RWPE2 (cell line): Measurements from ENCODE around the gene BLOC1S3.

ENCODE experiments used
- ATAC-seq: fragments of 200-7000 bp; cut with Tn5 transposase; 3 replicates; pipeline ENCODE4 v1.9.1; 2021; ENCODE audit warnings: low read depth
- DNase-seq: peaks from one replicate; pipeline ENCODE4 v3.0.0-alpha.2; 2020; ENCODE audit warnings: low spot score
- H3K27ac ChIP-seq: fragments of 450-650 bp; 2 replicates; pipeline ENCODE4 v1.5.1; 2017; ENCODE audit warnings: mild to moderate bottlenecking; ENCODE audit not compliant: poor library complexity, severe bottlenecking
- H3K27me3 ChIP-seq: fragments of 250-450 bp; sonication (Bioruptor Pico); 2 replicates; pipeline ENCODE4 v1.5.1; 2021; ENCODE audit warnings: mild to moderate bottlenecking, moderate library complexity; ENCODE audit not compliant: insufficient read depth, poor library complexity, severe bottlenecking
- H3K36me3 ChIP-seq: fragments of 250-450 bp; sonication (Bioruptor Pico); 2 replicates; pipeline ENCODE4 v1.5.1; 2020; ENCODE audit warnings: low read depth, mild to moderate bottlenecking, moderate library complexity
- H3K4me1 ChIP-seq: fragments of 250-450 bp; sonication (Bioruptor Pico); 2 replicates; pipeline ENCODE4 v1.5.1; 2021; ENCODE audit warnings: mild to moderate bottlenecking, moderate library complexity; ENCODE audit not compliant: insufficient read depth, poor library complexity, severe bottlenecking
- H3K4me3 ChIP-seq: fragments of 250-450 bp; sonication (Bioruptor Pico); 2 replicates; pipeline ENCODE4 v1.5.1; 2021; ENCODE audit warnings: mild to moderate bottlenecking, moderate library complexity; ENCODE audit not compliant: severe bottlenecking
- H3K9me3 ChIP-seq: fragments of 250-450 bp; sonication (Bioruptor Pico); 2 replicates; pipeline ENCODE4 v1.5.1; 2021; ENCODE audit warnings: mild to moderate bottlenecking, moderate library complexity; ENCODE audit not compliant: severe bottlenecking
- TF ChIP-seq, protein P1 (sequence below): fragments of 450-650 bp; IDR thresholded peaks from one replicate; pipeline ENCODE4 v1.5.1; 2017; ENCODE audit warnings: mild to moderate bottlenecking, moderate library complexity; ENCODE audit not compliant: poor library complexity, severe bottlenecking

The BLOC1S3 gene

GRCh38 chr19:45178262-45179071 is at the start of gene BLOC1S3:
Gene BLOC1S3 (plus strand): TSS chr19:45178784. CDS start chr19:45179297, 513 bp downstream.
- TF ChIP-seq, protein P1, sequence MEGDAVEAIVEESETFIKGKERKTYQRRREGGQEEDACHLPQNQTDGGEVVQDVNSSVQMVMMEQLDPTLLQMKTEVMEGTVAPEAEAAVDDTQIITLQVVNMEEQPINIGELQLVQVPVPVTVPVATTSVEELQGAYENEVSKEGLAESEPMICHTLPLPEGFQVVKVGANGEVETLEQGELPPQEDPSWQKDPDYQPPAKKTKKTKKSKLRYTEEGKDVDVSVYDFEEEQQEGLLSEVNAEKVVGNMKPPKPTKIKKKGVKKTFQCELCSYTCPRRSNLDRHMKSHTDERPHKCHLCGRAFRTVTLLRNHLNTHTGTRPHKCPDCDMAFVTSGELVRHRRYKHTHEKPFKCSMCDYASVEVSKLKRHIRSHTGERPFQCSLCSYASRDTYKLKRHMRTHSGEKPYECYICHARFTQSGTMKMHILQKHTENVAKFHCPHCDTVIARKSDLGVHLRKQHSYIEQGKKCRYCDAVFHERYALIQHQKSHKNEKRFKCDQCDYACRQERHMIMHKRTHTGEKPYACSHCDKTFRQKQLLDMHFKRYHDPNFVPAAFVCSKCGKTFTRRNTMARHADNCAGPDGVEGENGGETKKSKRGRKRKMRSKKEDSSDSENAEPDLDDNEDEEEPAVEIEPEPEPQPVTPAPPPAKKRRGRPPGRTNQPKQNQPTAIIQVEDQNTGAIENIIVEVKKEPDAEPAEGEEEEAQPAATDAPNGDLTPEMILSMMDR = peak; percentile 38
- DNase-seq (peak; percentile 99), ATAC-seq (peak; percentile 85)
- Histone ChIP-seq H3K4me3 (peak within 1 kb of the TSS; percentile 61), H3K9me3 (no peaks in the 10 kb centered on the region), H3K27ac (peak within 1 kb of the TSS; percentile 67), H3K27me3 (no peaks in the 10 kb centered on the region), H3K36me3 (no peaks in the 10 kb centered on the region), H3K4me1 (peaks cover 6% of the 10 kb centered on the region)

DNA sequence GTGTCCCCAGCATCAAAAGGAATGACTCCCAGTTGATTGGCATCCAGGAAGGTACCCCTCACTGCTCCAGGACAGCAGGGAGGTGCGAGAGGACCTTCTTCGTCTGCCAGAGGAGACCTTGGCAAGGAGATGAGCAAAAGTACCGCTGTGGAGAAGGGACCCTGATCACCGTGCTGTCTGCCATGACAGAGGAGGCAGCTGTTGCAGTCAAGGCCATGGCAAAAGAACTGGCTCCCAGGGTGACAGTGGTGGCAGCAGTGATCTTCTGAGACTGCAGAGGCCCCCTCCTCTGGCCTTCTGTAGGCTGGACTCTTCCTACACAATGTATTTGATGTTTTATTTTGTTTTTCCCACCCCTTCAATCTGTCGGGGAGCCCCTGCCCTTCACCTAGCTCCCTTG is 49.8 kb upstream of the BLOC1S3 start:
- H3K9me3 ChIP-seq = no peaks in the 10 kb centered on the region
- H3K4me3 ChIP-seq = no peak overlapping the region
- no peaks in the 10 kb centered on the region for H3K4me1 ChIP-seq
- ATAC-seq = no peak
- TF ChIP-seq, protein P1 = no peak
- H3K27me3 ChIP-seq = no peaks in the 10 kb centered on the region
- H3K36me3 ChIP-seq = no peaks in the 10 kb centered on the region; the same call in 1 of the 2 replicates
- no peak for DNase-seq
- H3K27ac ChIP-seq = no peak overlapping the region

- no peaks in the 10 kb centered on the region for H3K4me1 ChIP-seq
These were observed 48.3 kb upstream of the BLOC1S3 start for GRCh38 chr19:45130236-45130635.

DNA sequence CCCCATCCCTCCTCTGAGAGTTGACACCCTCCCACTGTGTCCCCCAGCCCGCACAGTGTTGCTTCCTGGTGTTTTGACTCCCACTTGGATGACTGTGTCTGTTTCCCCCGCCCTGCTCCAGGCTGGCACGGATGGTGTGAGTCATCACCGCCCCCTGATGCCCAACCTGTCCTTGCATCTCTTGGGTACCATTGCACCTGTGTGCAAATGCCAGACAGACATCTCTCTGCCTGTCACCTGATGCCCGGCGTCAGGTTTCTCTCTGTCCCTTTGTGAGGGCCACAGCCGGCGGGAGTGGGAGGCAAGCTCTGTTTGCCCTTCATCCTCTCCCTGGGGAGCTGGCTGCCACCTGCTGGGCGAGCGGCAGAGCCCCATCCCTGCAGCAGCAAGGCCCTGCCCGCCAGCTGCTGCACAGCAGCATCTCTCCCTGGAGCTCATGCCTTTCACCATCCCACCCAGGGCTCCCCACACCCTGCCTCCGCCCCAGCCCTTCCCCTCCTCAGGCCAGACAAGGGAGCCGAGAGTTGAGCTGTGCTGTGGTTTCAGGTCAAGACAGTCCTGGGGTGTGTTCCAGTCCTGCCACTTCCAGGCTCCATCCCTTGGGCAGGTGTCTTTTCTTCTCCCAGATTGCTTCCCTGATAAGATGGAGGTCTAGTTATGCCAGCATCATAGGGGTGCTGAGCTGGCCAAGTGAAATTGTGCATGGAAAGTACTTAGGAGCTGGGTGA is 47.5 kb upstream of the BLOC1S3 start:
- TF ChIP-seq, protein P1 = peak; percentile 24
- DNase-seq = peak; percentile 57
- Histone ChIP-seq H3K4me1 (no peaks in the 10 kb centered on the region), H3K36me3 (no peaks in the 10 kb centered on the region; the same call in 1 of the 2 replicates), H3K4me3 (no peak overlapping the region), H3K9me3 (no peaks in the 10 kb centered on the region), H3K27me3 (no peaks in the 10 kb centered on the region), H3K27ac (no peak overlapping the region)
- peak; percentile 75 for ATAC-seq

More at GRCh38 chr19:45130236-45130635, 48.3 kb upstream of the BLOC1S3 start:
- H3K4me3 ChIP-seq = no peak overlapping the region
- no peaks in the 10 kb centered on the region for H3K9me3 ChIP-seq
- no peak overlapping the region for H3K27ac ChIP-seq
- ATAC-seq (no peak), DNase-seq (no peak)
- no peaks in the 10 kb centered on the region; the same call in 1 of the 2 replicates for H3K36me3 ChIP-seq
- TF ChIP-seq, protein P1 = no peak
- no peaks in the 10 kb centered on the region for H3K27me3 ChIP-seq
